Endothelial cell of umbilical vein (primary cell): Measurements from ENCODE around the gene ANO7.

Experiments used
- CTCF ChIP-seq, 2 donors: IDR thresholded peaks; 1 replicate in 1 of 2; 2 replicates in 1 of 2; pipeline ENCODE4 v1.5.1; 2011; ENCODE audit warnings: low read length in 2 of 2, mild to moderate bottlenecking in 2 of 2, moderate library complexity in 2 of 2, control low read depth in 1 of 2, inconsistent platforms in 1 of 2, low read depth in 1 of 2; ENCODE audit not compliant: insufficient read depth in 1 of 2; ENCODE audit errors: extremely low read depth in 1 of 2
- JUN ChIP-seq: IDR thresholded peaks from 2 replicates; pipeline ENCODE4 v1.6.1; 2011; ENCODE audit warnings: borderline replicate concordance, low read depth; ENCODE audit not compliant: insufficient read length, insufficient read depth
- POLR2A ChIP-seq: IDR thresholded peaks from 2 replicates; pipeline ENCODE4 v1.6.1; 2012; ENCODE audit warnings: low read depth, mild to moderate bottlenecking, control low read depth, low read length
- POLR2AphosphoS5 ChIP-seq: IDR thresholded peaks from 2 replicates; pipeline ENCODE4 v1.6.1; 2012; ENCODE audit warnings: low read depth, mild to moderate bottlenecking, control low read depth, low read length, moderate library complexity; ENCODE audit not compliant: insufficient read depth

DNA sequence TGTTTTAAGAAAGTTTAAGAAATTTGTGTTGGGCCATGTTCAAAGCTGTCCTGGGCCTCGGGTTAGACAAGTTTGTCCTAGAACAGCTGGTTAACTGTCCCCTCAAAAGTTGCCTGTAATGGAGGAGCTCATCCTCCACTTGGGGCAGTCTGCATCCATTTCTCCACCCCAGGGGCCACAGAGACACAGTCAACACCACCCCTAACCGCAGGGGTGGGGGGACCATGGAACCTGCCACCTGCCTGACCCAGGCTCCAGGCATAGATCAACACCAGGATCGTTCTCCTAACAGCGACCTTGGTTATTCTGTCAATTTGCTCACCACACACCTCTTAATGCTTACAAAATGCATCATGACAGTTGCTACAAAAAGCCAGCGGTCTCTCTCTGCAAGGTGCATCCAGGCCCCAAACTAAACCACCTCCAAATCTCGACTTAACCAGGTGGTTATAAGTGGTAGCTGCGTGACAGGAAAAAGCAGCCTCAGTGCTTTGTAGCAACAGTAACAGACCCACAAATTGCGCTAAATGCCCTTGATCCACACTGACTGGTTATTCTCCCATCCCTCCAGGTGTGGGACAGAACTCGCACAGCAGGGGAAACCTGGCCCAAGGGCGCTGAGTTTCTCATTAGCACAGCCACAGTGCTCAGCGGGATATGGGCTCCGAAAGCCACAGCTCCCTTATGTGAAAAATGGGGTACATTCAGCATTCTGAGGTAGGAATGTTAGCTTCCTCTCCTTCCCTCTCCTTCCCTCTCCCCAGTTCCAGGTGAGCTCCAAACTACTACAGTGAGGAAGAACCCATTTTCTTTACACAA is 79.0 kb downstream of the ANO7 start:
- TF ChIP-seq CTCF (IDR thresholded peaks at IDR 0.05; ENCODE audit: extremely low read depth in 1 of 2, insufficient read depth in 1 of 2, low read depth in 1 of 2, low read length in 2 of 2) (no peak), POLR2A (no peak), POLR2AphosphoS5 (no peak), JUN (no peak)
